Measurements from ENCODE around the gene C11orf98.

DNA sequence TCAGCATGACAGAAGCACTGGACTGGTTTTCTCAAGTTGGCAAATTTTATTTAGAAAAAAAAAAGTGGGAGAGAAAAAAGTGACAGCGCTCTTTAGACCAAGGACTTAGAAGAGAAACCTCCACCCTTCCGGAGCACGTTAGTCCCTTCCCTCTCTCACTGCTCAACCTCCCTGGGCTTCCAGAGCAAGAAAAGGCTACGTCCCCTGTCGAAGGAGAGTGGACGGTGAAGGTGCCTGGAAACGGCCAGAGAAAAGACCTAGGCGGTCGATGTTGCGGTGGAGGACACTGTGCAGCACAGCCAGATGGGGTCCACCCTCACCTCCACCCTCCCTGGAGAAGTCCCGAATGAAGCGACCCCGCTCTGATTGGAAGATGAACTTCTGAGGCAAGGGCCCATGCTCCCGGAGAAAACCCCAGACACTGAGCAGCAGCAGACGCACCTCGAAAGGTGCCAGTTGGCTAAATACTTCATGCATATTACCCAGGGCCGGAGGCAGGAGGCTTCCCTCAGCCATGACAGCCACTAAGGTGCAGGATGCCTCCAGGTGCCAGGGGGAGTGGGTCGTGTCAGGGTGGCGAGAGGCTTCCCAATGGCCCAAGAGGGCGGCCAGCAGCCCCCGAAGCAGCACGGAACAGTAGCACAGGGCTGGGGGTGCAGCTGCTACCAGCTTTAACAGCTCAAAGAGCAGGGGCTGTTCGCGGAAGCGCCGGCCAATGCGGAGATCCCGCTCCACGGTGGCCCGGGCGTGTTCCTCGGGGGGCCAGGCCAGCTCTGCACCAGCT is 18.0 kb downstream of the C11orf98 start:
- TF ChIP-seq, protein P1, sequence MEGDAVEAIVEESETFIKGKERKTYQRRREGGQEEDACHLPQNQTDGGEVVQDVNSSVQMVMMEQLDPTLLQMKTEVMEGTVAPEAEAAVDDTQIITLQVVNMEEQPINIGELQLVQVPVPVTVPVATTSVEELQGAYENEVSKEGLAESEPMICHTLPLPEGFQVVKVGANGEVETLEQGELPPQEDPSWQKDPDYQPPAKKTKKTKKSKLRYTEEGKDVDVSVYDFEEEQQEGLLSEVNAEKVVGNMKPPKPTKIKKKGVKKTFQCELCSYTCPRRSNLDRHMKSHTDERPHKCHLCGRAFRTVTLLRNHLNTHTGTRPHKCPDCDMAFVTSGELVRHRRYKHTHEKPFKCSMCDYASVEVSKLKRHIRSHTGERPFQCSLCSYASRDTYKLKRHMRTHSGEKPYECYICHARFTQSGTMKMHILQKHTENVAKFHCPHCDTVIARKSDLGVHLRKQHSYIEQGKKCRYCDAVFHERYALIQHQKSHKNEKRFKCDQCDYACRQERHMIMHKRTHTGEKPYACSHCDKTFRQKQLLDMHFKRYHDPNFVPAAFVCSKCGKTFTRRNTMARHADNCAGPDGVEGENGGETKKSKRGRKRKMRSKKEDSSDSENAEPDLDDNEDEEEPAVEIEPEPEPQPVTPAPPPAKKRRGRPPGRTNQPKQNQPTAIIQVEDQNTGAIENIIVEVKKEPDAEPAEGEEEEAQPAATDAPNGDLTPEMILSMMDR (IDR thresholded peaks at IDR 0.05) = no peak
- no peak for TF ChIP-seq POLR2A (IDR thresholded peaks at IDR 0.05)
- TF ChIP-seq POLR2AphosphoS5 (IDR thresholded peaks at IDR 0.05) = no peak
- TF ChIP-seq EP300 (IDR thresholded peaks at IDR 0.05; ENCODE audit: low read depth) = no peak

Data from transverse colon (tissue), 4 donors.